ENCODE data around the gene NAXE.
"Not testable (repeated sequence)": the region's sequence is repeated elsewhere in the genome, so short reads cannot be mapped to it uniquely, and the experiment has no call there.

NAXE gene

GRCh38 chr1:156625436-156626078 lies 34.0 kb downstream of the NAXE start:
- DNase-seq: no peak

DNA sequence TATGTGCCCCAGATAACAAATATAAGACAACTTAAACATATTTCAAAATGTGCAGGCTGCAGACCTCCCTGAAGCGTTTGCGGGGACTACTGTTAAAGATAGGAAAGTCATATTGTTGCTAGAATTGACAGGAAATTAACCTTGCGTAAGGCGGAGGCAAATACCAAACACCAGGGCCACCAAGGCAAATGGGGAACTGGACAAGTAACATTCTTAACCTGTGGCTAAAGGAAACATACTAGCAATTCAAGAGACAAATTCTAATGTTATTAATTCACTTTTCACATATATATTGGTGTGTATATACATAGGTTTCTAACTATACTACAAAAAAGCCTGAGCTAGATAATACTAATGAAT lies 34.5 kb downstream of the NAXE start:
- DNase-seq: no peak

DNA sequence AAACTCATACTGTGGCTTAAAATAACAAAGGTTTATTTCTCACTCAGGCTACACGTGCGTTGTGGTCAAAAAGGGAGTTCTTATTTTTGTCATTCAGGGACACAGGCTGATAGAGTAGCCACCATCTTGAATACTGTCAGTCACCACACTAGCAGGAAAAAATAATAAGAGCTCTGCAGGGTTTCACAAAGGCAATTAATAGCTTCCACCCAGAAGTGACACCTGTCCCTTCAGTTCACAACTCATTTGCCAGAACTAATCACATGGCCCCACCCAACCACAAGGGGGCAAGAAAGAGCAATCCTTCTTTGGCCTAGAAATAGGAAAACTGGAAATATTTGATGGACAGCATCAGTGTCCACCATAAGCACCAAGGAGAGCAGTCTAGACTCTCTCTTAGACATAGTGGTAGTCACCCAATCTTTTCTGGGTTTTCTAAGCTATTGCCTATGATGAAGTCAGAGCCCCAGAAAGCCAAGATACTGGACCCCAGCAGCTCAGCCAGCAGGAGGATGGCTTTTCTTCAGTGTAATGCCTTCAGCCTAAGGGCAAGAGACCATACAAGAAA lies 35.8 kb downstream of the NAXE start:
- peak; percentile 20 for DNase-seq

GRCh38 chr1:156629823-156630449 lies 38.4 kb downstream of the NAXE start:
- no peak for DNase-seq

- not testable (repeated sequence) for DNase-seq
Observed at GRCh38 chr1:156631152-156631551, 39.6 kb downstream of the NAXE start.

DNA sequence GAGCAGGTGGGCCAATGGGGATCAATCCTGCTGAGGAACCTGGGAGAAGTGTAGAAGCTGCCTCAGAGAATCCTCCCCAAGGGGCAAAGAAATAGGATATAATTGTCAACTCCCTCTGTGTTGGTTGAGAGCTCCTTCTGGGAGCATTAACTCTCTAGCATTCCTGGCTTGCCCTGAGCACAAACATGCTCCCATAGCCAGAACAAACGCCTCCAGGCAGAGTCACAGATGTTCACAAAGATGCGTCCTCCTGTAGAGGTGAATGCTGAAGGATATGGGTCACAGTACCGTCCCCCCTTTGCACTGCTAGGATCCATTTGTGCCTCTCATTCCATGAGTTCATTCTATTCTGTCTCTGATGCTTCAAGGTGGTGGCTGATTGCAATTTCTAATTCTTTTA lies 40.8 kb downstream of the NAXE start:
- no peak for DNase-seq

- no peak for DNase-seq
Observed at GRCh38 chr1:156638189-156638985, 46.8 kb downstream of the NAXE start.

DNA sequence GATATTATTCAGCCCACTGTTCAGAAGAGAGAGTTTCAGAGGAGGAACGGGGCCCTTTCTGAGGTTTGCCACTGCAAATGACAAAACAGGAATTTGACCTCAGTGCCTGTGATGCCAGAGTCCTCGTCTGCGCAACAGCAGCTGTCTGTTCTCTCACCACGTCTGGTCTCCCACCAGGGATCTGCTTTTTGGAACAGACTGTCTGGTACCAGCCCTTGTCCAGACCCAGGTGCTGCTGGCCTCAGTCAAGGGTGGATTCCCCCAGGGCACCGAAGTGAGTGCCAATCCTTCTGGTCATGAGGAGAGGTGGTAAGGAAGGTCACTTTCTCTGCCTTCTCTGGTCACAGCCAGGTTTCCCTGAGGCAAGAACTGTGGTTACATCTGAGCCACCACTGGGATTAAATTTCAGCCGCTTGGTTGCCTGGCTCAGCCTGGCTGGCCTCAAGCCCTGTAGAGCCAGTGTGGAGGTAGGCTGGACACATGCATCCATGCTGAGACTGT lies 48.1 kb downstream of the NAXE start:
- no peak for DNase-seq

- DNase-seq: no peak
Observed at GRCh38 chr1:156640842-156641706, 49.5 kb downstream of the NAXE start.

DNA sequence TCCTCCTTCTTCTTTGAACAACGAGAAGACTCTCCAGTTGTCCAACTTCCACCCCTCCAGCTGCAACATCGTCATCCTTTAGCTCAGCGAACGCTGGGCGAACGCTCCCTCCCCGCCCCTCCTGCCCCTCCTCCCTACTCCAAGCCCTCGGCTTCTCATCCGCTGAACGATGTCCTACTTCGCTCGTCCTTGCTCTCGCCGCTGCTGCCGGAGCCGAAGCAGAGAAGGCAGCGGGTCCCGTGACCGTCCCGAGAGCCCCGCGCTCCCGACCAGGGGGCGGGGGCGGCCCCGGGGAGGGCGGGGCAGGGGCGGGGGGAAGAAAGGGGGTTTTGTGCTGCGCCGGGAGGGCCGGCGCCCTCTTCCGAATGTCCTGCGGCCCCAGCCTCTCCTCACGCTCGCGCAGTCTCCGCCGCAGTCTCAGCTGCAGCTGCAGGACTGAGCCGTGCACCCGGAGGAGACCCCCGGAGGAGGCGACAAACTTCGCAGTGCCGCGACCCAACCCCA lies 50.2 kb downstream of the NAXE start, which contains the start of gene BCAN:
TSS of gene BCAN (plus strand) at position 357 of the 504 bp plus-strand sequence. CDS start 3,938 bp downstream, outside the sequence.
- DNase-seq: no peak

GRCh38 chr1:156642265-156643048 lies 50.9 kb downstream of the NAXE start:
- no peak for DNase-seq

DNA sequence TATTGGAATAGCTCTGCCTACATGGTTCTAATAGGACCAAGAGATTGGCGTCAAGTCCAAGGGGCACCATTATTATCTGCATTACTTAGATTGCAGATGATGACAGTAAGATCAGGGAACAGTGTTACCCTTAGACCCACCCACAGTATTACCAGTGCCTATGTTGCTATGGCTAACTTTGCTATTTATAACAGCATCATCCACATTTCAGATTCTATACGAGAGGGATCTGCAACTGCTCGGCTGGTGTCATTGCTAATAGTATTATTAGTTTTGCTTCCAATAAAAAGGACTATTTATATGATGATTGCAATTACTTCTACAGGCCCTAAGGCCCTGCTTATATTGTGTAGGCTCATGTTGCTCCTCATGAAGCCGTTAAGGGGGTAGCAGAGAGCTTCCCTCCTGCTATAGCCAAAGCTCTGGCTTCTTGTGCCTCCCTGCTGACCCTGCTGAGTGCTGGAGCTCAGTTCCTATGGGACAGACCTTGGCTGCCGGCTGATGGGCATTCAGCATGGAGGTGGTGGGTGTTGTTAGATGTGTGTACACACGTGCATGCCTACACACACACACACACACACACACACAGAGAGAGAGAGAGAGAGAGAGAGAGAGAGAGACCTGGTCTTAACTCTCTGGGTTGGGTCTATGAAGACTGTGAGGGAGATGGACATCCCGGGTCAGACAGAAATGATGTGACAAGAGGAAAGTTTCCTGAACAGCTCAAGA lies 51.6 kb downstream of the NAXE start:
- no peak for DNase-seq

- no peak for DNase-seq
Observed at GRCh38 chr1:156643778-156644092, 52.2 kb downstream of the NAXE start.

Measured in NCI-H446 treated with DMSO at 0.1 percent for 48 hours (cell line).